ENCODE data around the gene PLEKHO2.
"Not testable (repeated sequence)": the region's sequence is repeated elsewhere in the genome, so short reads cannot be mapped to it uniquely, and the experiment has no call there.

The PLEKHO2 gene

DNA sequence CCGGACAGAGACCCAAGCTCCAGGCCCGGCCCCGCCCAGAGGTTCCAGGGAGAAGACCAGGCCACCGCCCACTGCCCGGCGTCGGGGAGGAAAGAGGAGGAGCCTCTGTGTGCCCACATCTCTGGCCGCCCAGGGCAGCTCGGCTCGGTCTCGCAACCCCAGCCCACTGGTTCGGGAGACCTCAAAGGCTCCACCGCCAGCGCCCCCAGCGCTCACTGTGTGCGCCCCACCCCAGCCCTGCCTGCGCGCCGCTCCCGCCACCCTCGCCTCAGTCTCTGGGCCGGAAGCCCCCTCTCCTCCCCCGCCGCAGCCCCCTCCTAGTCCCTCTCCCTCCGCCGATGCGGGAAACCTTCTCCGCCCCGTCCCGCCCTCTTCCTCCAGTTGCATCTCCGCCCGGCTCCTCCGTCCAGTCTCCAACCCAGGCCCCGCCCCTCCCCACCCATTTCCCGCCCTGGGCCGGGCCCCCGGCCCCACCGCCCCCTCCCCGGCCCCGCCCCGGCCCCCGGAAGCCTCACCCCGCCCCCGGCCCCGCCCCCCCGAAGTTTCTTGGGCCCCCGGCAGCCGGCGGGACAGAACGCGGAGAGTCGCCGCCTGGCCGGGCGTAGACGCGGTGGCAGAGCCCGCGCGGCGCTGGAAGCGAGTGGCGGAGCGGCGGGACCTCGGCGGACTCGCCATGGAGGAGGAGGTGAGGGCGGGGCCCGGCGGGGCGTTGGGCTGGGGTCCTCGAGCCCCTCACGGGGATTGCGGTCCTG, at the start of gene PLEKHO2:
PLEKHO2 (plus strand) TSS at position 572 of the 752 bp plus-strand sequence; CDS start at position 674, 102 bp downstream.
- DNase-seq = peak; percentile 97

DNA sequence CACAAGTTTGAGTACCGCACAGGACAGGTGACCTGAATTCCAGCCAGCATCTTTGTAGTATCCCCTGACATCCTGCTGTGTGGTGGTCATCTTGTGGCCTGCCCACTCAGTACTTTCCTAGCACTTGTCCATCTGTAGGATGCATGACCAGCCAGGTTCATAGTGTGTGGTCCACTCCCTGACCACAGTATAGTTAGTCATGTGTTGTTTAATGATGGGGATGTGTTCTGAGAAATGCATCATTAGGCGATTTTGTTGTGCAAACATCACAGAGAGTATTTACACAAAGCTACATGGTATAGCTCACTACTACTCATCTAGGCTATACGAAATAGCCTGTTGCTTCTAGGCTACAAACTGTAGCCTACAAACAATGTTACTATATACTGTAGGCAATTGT, 49.4 kb upstream of the PLEKHO2 start:
- DNase-seq = no peak

DNA sequence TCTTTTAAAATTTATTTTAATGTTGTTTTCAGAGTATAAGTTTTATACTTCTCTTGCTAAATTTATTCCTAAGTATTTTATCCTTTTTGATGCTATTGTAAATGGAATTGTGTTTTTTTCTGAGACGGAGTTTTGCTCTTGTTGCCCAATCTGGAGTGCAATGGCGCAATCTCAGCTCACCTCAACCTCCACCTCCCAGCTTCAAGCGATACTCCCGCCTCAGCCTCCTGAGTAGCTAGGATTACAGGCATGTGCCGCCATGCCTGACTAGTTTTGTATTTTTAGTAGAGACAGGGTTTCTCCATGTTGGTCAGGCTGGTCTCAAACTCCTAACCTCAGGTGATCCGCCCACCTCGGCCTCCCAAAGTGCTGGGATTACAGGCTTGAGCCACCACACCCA, 46.4 kb upstream of the PLEKHO2 start:
- DNase-seq = not testable (repeated sequence)

- DNase-seq = not testable (repeated sequence)
Observed at GRCh38 chr15:64795921-64796320, 45.8 kb upstream of the PLEKHO2 start.

DNA sequence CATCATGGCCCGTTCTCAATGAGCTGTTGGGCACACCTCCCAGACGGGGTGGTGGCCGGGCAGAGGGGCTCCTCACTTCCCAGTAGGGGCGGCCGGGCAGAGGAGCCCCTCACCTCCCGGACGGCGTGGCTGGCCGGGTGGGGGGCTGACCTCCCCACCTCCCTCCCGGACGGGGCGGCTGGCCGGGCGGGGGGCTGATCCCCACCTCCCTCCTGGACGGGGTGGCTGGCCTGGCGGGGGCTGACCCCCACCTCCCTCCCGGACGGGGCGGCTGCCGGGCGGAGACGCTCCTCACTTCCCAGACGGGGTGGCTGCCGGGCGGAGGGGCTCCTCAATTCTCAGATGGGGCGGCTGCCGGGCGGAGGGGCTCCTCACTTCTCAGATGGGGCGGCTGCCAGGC, 42.8 kb upstream of the PLEKHO2 start:
- not testable (repeated sequence) for DNase-seq

DNA sequence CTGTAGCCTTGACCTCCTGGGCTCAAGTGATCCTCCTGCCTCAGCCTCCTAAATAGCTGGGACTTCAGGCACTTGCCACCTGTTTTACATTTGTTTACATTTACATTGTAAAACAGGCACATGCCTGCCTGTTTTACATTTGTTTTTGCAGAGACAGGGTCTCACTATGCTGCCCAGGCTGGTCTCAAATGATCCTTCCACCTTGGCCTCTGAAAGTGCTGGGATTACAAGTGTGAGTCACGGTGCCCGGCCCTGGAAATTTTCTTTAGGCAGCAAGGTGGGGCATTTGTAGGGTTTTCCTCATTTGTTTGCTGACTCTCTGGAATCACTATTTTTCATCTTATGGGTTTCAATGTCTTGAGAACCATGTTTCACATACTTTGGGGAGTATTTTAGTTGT, 41.2 kb upstream of the PLEKHO2 start:
- no peak for DNase-seq

DNA sequence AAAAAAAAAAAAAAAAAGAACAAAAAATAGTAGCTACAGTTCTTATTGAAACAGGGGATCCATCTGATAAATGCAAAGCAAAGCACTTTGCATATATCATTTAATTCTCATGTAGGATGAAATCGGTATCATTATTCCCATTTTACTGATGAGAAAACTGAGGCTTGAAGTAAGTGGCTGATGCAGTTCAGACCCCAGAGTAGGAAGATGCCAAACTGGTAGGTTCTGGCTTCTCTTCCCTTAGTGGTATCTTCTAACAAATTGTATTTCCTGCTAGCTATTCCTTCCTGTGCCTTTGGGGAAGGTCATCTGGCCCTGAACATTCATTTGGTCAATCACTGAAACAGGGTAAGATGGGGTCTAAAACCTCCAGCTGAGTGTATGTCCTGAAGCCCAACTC, 38.2 kb upstream of the PLEKHO2 start:
- DNase-seq = no peak

DNA sequence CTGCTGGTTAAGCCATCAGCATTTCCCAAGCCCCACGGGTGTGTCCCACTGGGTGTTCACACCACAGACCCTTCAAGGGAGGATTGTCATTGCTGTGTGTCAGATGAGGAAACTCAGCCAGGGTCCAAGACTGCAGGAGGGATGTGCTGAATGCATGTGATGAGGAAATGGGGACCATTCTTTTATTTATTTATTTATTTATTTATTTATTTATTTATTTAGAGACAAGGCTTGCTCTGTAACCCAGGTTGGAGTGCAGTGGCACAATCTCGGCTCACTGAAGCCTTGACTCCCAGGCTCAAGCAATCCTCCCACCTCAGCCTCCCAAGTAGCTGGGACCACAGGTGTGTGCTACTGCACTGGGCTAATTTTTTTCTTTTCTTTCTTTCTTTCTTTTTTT, 37.1 kb upstream of the PLEKHO2 start:
- no peak for DNase-seq

- DNase-seq = no peak
Observed at GRCh38 chr15:64806509-64806908, 35.2 kb upstream of the PLEKHO2 start.

- DNase-seq = no peak
Observed at GRCh38 chr15:64807051-64807749, 34.5 kb upstream of the PLEKHO2 start.

GRCh38 chr15:64807751-64808222, 33.9 kb upstream of the PLEKHO2 start:
- no peak for DNase-seq

DNA sequence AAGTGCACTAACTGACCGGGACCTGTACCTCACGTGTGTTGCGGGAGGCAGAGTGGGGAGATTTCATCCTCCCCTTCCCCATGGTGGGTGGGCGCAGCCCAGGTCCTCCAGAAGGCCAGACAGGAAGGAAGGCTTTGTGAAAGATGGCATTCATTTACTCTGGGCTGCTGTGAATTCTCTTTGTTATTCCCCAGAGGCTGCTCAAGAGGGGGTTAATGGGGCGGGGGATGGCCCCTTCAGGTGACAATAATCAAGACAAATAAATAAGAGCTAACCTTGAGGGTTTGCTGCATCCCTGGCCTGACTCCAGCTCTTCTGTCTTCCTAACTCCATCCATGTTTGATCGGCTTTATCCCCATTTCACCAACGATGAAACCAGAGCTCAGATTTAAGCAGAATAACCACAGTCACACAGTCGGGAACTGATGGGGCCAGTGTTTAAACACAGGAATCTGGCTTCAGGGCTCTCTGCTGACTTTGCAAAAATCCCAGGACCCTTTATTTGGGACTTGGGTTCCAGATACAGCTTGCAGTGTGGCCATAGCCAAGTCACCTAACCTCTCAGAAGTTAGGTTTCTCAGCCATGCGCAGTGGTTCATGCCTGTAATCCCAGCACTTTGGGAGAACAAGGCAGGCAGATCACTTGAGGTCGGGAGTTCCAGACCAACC, 32.8 kb upstream of the PLEKHO2 start:
- no peak for DNase-seq

DNA sequence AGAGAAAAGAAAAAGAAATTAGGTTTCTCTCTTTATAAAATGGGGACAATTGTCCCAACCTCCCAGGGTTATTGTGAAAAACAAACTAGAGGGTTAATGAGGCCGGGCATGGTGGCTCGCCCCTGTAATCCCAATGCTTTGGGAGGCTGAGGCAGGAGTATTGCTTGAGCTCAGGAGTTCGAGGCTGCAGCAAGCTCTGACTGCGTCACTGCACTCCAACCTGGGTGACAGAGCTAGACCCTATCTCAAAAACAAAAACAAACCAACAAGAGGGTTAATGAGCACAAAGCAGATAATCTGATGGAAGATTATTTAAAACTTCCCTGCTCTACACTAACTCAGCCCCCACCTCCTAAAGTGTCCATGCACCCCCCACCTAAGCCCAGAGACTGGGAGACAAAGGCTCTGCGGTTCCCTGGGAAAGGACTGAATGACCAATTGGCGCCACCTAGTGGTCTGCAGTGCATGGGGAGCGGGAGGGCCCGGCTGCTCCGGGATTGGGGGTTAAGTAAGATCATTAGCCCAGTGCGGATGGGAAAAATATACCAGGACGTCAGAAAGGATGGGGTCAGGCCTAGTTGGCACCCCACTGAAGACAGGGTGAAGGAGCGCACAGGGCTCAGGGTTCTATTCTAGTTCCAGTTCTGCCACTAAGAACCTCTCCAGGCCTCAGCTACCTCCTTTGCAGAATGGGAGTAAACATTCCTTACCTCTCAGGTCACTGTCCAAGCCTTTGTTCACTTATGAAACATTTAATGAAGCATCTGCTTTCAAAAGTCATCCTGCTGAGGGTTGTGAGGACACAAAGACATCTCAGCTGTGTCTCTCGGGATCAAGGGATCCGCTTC, 31.8 kb upstream of the PLEKHO2 start:
- DNase-seq = peak; percentile 84

- no peak for DNase-seq
Observed at GRCh38 chr15:64810497-64811326, 31.0 kb upstream of the PLEKHO2 start.

GRCh38 chr15:64813075-64813474, 28.6 kb upstream of the PLEKHO2 start:
- peak; percentile 85 for DNase-seq

- not testable (repeated sequence) for DNase-seq
Observed at GRCh38 chr15:64814283-64814682, 27.4 kb upstream of the PLEKHO2 start.

DNA sequence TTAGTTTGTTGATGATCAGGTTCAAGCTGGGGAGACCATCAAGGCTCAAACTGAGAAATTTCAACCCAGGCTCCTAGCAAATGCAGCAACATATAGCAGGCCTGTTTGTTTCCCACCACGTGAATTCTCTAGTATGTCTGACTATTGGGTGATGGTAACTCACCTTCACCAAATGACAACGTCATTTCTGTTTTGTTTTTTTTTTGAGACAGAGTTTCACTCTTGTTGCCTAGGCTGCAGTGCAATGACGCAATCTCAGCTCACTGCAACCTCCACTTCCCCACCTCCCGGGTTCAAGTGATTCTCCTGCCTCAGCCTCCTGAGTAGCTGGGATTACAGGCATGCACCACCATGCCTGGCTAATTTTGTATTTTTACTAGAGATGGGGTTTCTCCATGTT, 26.8 kb upstream of the PLEKHO2 start:
- DNase-seq = not testable (repeated sequence)

DNA sequence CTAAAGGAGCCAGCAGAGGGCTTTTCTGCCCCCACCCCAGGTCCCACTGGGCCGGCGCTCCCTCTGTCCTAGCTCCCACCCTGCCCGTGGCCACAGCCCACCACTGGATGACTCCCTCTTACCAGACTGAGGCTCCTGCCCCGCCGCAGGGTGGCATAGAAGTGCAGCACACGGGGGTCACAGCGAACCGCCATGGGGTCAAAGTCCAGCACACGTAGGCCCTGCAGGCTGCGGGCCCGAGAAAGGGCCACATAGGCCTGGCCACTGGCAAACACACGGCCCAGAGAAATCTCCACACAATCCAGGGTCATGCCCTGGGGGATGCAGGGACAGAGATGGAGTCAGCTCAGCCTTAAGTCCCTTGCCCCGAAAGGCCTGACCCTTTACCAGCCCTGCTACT, 25.3 kb upstream of the PLEKHO2 start:
- no peak for DNase-seq

GRCh38 chr15:64824929-64825430, 16.7 kb upstream of the PLEKHO2 start:
- DNase-seq = no peak

- peak; percentile 99 for DNase-seq
Observed at GRCh38 chr15:64825431-64826294, 16.1 kb upstream of the PLEKHO2 start, which contains the start of gene PIF1. Gene PIF1, minus strand, starts transcription at chr15:64825647. Its CDS starts 1,312 bp downstream, at chr15:64824335.

Measured in OCI-M1 (cell line).